ENCODE results near the gene MTF1. TPM values are rescaled to one million over a fixed set of nuclear protein-coding genes. Genes with fewer than 3 reads are reported as not detected.
"Not testable (repeated sequence)": the region's sequence is repeated elsewhere in the genome, so short reads cannot be mapped to it uniquely, and the experiment has no call there.

The MTF1 gene
- total RNA-seq, 3 donors from 2014 or later (not counting 1 experiment from before 2014, with no cell fraction given) = 31.2 to 35.6 (median 32.7) TPM

DNA sequence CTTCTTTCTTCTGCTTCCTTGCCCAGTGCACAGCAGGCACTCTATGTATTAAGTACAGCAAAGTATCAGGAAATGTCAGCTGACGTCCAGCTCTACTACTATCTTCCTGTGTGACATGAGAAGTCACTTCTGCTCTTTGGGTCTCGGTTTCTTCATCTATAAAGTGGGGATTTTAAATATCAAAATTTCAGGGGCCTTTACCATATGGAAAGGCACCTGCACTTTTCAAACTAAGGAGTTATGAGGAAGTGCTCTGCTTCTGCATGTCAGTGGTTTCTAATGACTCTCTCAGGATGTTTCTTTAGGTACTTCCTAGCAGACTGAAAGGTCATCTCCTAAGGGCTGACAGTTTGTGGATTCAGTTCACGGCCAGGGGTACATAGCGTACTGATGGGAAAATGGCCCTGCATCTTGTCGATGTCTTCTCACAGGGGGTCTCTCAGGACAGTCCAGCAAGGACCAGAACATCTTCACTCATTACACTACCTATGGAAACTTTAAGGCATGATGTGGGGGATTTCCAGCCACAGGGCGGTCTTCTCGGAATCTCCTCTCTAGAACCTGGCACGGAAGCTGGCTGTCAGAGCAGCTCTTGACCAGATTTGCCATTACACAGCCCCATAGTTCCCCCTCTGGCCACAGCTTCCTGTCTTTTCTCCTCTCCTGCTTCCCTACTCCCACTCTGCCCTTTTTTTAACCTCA, 42.0 kb upstream of the MTF1 start:
- H3K27ac Mint-ChIP-seq = peak overlapping the region; percentile 87 to 93
- DNase-seq (peak in 1 of 2 donors; percentile 13), ATAC-seq (peak; percentile 68 to 86 (median 84))

DNA sequence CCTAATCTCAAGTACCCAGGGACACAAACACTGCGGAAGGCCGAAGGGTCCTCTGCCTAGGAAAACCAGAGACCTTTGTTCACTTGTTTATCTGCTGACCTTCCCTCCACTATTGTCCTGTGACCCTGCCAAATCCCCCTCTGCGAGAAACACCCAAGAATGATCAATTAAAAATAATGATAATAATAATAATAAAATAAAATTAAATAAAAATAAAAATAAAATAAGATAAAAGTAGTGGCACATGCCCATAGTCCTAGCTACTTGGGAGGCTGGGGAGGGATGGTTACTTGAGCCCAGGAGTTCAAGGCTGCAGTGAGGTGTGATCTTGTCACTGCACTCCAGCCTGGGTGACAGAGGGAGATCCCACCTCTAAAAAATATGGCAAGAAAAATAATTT, 38.2 kb upstream of the MTF1 start:
- no CpG with 5 or more reads among the region's 3 CpGs for WGBS (ENCODE audit: insufficient coverage)
- H3K36me3 ChIP-seq (ENCODE audit: control insufficient read depth, insufficient read depth, low read length); intact Hi-C loops (cut with micrococcal nuclease); H3K27me3 ChIP-seq (ENCODE audit: control insufficient read depth, insufficient read depth, low read length); DNase-seq; H3K27ac ChIP-seq (ENCODE audit: low read length); H3K27me3 Mint-ChIP-seq (ENCODE audit: low read depth in 2 of 2); ATAC-seq; H3K27ac Mint-ChIP-seq; H3K4me3 Mint-ChIP-seq; H3K4me3 ChIP-seq (ENCODE audit: low read length); H3K9me3 ChIP-seq (ENCODE audit: control insufficient read depth, insufficient read depth, low read length); H3K9me3 Mint-ChIP-seq; H3K36me3 Mint-ChIP-seq: not testable (repeated sequence)
- peaks cover 22% of the 10 kb centered on the region for H3K4me1 ChIP-seq (ENCODE audit: control insufficient read depth, insufficient read depth, low read length)
- peaks cover 26 to 27% of the 10 kb centered on the region in 2 donors for H3K4me1 Mint-ChIP-seq

More for the DNA sequence above, 42.0 kb upstream of the MTF1 start:
- Histone ChIP-seq H3K4me1 (ENCODE audit: control insufficient read depth, insufficient read depth, low read length) (peaks cover 25% of the 10 kb centered on the region), H3K4me3 (ENCODE audit: low read length) (no peak overlapping the region), H3K36me3 (ENCODE audit: control insufficient read depth, insufficient read depth, low read length) (no peaks in the 10 kb centered on the region), H3K27me3 (ENCODE audit: control insufficient read depth, insufficient read depth, low read length) (no peaks in the 10 kb centered on the region), H3K9me3 (ENCODE audit: control insufficient read depth, insufficient read depth, low read length) (no peaks in the 10 kb centered on the region), H3K27ac (ENCODE audit: low read length) (peak overlapping the region; percentile 53)
- intact Hi-C loops (cut with micrococcal nuclease) = no loop called here
- TF ChIP-seq, protein P1, sequence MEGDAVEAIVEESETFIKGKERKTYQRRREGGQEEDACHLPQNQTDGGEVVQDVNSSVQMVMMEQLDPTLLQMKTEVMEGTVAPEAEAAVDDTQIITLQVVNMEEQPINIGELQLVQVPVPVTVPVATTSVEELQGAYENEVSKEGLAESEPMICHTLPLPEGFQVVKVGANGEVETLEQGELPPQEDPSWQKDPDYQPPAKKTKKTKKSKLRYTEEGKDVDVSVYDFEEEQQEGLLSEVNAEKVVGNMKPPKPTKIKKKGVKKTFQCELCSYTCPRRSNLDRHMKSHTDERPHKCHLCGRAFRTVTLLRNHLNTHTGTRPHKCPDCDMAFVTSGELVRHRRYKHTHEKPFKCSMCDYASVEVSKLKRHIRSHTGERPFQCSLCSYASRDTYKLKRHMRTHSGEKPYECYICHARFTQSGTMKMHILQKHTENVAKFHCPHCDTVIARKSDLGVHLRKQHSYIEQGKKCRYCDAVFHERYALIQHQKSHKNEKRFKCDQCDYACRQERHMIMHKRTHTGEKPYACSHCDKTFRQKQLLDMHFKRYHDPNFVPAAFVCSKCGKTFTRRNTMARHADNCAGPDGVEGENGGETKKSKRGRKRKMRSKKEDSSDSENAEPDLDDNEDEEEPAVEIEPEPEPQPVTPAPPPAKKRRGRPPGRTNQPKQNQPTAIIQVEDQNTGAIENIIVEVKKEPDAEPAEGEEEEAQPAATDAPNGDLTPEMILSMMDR (IDR thresholded peaks at IDR 0.05) = no peak
- Mint-ChIP-seq H3K4me3 (peak overlapping the region; percentile 76), H3K4me1 (peaks cover 16 to 19% of the 10 kb centered on the region in 2 donors), H3K36me3 (no peaks in the 10 kb centered on the region), H3K27me3 (ENCODE audit: low read depth in 2 of 2) (no peaks in the 10 kb centered on the region), H3K9me3 (no peaks in the 10 kb centered on the region)
- 31% methylated on average over 7 of the region's 8 CpGs for WGBS (ENCODE audit: insufficient coverage)

DNA sequence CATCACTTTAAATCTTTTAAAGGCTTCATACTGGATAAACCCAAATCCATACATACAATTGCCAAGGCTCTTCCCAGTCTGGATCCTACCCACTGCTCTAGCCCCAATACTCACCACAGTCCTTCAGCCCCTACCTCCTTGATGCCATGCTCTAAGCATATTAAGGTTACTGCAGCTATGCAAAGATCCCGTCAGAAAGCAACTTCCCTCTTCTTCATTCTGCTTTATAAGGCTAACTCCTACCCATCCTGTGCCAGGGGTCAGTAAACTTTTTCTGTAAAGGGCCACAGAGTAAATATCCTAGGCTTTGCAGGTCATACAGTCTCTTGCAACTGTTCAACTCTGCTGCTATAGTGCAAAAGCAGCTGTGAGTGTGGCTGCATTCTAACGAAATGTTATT, 34.3 kb upstream of the MTF1 start:
- Histone ChIP-seq H3K27ac (ENCODE audit: low read length) (no peak overlapping the region), H3K36me3 (ENCODE audit: control insufficient read depth, insufficient read depth, low read length) (peaks cover 14% of the 10 kb centered on the region), H3K4me1 (ENCODE audit: control insufficient read depth, insufficient read depth, low read length) (no peaks in the 10 kb centered on the region), H3K9me3 (ENCODE audit: control insufficient read depth, insufficient read depth, low read length) (no peaks in the 10 kb centered on the region), H3K4me3 (ENCODE audit: low read length) (no peak overlapping the region), H3K27me3 (ENCODE audit: control insufficient read depth, insufficient read depth, low read length) (no peaks in the 10 kb centered on the region)
- Mint-ChIP-seq H3K27me3 (ENCODE audit: low read depth in 2 of 2) (no peaks in the 10 kb centered on the region), H3K36me3 (peaks cover 3% of the 10 kb centered on the region), H3K4me3 (no peak overlapping the region), H3K9me3 (no peaks in the 10 kb centered on the region), H3K4me1 (peaks cover 13 to 14% of the 10 kb centered on the region in 2 donors), H3K27ac (peak overlapping the region; percentile 52 to 62)
- WGBS (ENCODE audit: insufficient coverage) = 83% methylated on average over 2 of the region's 2 CpGs
- intact Hi-C loops (cut with micrococcal nuclease) = loop anchor here (5.0 kb wide), 1 partner anchor 944 kb away; no protein-coding TSS in a partner anchor
- ATAC-seq = no peak
- DNase-seq = no peak
- TF ChIP-seq, protein P1 (IDR thresholded peaks at IDR 0.05) = no peak

DNA sequence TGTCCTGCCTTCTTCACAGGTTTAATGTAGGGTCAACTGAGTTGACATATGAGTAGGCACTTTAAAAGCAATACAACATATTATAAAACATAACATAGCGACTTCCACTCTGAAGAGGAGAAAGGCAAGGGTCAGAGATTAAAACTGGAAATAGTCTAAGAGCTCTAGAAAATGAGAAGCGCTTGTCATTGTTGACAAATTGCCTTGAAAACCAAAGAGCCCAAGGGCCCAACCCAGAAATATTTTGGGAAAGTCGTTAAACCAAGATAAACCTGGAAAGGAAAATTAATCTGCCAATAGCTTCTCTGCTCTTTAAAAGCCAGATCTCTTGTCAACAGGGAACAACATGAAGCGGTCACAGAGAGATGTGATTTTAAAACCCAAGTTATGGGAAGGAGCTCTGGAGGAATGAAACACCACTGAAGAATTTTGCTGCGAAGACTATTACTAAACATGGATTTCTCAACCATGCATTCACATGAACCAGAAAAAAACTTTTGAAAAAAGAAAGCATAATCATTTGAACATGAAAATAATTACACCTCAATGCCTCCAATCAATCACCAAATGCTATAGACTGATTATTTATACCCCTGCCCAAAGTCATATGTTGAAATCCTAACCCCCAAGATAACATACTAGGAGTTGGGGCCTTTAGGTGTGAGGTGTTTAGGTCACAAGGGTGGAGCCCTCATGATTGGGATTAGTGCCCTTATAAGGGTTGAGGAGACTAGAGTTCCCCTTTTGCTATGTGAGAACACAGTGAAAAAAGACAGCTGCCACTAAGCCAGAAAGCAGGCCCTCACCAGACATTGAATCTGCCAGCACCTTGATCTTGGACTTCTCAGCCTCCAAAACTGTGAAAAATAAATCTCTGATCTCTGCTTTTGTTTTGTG, 33.0 kb upstream of the MTF1 start:
- H3K36me3 Mint-ChIP-seq = peaks cover 11% of the 10 kb centered on the region
- peak overlapping the region; percentile 62 to 73 for H3K27ac Mint-ChIP-seq
- DNase-seq (no peak), ATAC-seq (no peak)
- no peak overlapping the region for H3K4me3 Mint-ChIP-seq
- no peak overlapping the region for H3K4me3 ChIP-seq (ENCODE audit: low read length)
- H3K27me3 ChIP-seq (ENCODE audit: control insufficient read depth, insufficient read depth, low read length) = no peaks in the 10 kb centered on the region
- H3K4me1 Mint-ChIP-seq = peaks cover 13 to 14% of the 10 kb centered on the region in 2 donors
- no peaks in the 10 kb centered on the region for H3K4me1 ChIP-seq (ENCODE audit: control insufficient read depth, insufficient read depth, low read length)
- intact Hi-C loops (cut with micrococcal nuclease) = loop anchor here (5.0 kb wide), 1 partner anchor 945 kb away; no protein-coding TSS in a partner anchor
- no peaks in the 10 kb centered on the region for H3K27me3 Mint-ChIP-seq (ENCODE audit: low read depth in 2 of 2)
- no peak overlapping the region for H3K27ac ChIP-seq (ENCODE audit: low read length)
- no peaks in the 10 kb centered on the region for H3K9me3 ChIP-seq (ENCODE audit: control insufficient read depth, insufficient read depth, low read length)
- peaks cover 27% of the 10 kb centered on the region for H3K36me3 ChIP-seq (ENCODE audit: control insufficient read depth, insufficient read depth, low read length)
- 81% methylated on average over 5 of the region's 5 CpGs for WGBS (ENCODE audit: insufficient coverage)
- no peaks in the 10 kb centered on the region for H3K9me3 Mint-ChIP-seq
- TF ChIP-seq, protein P1 (IDR thresholded peaks at IDR 0.05) = no peak
